Prostate gland (tissue), 2 donors: Measurements from ENCODE around the gene LRPPRC.

Experiments used
- POLR2A ChIP-seq: fragments of 450-650 bp; IDR thresholded peaks from one replicate; pipeline ENCODE4 v1.6.1; 2016; ENCODE audit warnings: antibody characterized with exemption, mild to moderate bottlenecking
- TF ChIP-seq, protein P1 (sequence below), 4 experiments: fragments of 200-600 bp in 2 of 4; fragments of 450-650 bp in 2 of 4; sonication (generic) in 2 of 4; IDR thresholded peaks; 1 replicate in 3 of 4; 2 replicates in 1 of 4; pipeline ENCODE4 v1.5.1; 2016 to 2019; ENCODE audit warnings: antibody characterized with exemption in 4 of 4, mild to moderate bottlenecking in 2 of 4, moderate library complexity in 2 of 4

DNA sequence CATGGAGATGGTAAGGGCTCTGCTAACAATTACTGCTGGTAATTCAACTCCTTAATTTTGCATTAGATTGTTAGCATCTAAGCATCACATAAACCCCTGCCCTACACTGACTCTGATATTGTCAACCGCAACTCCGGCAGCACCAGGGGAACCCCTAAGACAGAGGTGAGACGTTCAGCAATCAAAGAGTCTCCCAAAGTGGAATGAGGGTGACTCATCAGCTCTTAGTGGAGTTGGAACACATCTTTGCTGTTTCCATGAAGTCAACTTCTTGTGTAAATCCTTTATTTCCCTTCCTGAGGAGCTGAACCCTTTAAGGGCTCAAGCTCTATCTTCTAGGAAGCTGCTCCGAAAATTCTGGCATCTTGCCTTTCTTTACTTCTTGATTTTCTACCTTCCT lies 104.9 kb downstream of the LRPPRC start:
- TF ChIP-seq, protein P1, sequence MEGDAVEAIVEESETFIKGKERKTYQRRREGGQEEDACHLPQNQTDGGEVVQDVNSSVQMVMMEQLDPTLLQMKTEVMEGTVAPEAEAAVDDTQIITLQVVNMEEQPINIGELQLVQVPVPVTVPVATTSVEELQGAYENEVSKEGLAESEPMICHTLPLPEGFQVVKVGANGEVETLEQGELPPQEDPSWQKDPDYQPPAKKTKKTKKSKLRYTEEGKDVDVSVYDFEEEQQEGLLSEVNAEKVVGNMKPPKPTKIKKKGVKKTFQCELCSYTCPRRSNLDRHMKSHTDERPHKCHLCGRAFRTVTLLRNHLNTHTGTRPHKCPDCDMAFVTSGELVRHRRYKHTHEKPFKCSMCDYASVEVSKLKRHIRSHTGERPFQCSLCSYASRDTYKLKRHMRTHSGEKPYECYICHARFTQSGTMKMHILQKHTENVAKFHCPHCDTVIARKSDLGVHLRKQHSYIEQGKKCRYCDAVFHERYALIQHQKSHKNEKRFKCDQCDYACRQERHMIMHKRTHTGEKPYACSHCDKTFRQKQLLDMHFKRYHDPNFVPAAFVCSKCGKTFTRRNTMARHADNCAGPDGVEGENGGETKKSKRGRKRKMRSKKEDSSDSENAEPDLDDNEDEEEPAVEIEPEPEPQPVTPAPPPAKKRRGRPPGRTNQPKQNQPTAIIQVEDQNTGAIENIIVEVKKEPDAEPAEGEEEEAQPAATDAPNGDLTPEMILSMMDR (IDR thresholded peaks at IDR 0.05) = no peak
- TF ChIP-seq POLR2A = no peak
